ENCODE data around the gene S100A13. TPM values are rescaled to one million over a fixed set of nuclear protein-coding genes. Genes with fewer than 3 reads are reported as not detected.

Gene S100A13
- total and polyA plus RNA-seq, 9 of the 15 experiments (the other 6 are each of a cell fraction or from before 2014, with no cell fraction given): 41.9 to 129 (median 58.0) TPM

DNA sequence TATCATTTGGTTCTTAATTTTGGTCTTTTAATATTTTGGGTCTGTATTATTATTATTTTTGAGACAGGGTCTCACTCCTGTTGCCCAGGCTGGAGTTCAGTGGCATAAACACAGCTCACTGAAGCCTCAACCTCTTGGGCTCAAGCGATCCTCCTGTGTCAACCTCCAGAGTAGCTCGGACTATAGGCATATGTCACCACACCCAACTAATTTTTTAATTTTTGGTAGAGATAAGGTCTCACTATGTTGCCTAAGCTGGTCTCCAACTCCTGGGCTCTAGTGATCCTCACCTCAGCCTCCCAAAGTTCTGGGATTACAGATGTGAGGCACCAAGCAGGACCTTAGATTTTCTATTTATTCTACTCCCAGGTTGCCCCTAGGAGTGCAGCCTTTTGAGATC lies 46.2 kb upstream of the S100A13 start (continued):
- no peak for TF ChIP-seq ZNF398 (CRISPR knock-in tag; IDR thresholded peaks at IDR 0.05)
- TF ChIP-seq, protein P1, sequence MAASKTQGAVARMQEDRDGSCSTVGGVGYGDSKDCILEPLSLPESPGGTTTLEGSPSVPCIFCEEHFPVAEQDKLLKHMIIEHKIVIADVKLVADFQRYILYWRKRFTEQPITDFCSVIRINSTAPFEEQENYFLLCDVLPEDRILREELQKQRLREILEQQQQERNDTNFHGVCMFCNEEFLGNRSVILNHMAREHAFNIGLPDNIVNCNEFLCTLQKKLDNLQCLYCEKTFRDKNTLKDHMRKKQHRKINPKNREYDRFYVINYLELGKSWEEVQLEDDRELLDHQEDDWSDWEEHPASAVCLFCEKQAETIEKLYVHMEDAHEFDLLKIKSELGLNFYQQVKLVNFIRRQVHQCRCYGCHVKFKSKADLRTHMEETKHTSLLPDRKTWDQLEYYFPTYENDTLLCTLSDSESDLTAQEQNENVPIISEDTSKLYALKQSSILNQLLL (CRISPR knock-in tag; IDR thresholded peaks at IDR 0.05; ENCODE audit: borderline replicate concordance): no peak
- TF ChIP-seq PTRF (tag; IDR thresholded peaks at IDR 0.05): no peak
- TF ChIP-seq, protein P2, sequence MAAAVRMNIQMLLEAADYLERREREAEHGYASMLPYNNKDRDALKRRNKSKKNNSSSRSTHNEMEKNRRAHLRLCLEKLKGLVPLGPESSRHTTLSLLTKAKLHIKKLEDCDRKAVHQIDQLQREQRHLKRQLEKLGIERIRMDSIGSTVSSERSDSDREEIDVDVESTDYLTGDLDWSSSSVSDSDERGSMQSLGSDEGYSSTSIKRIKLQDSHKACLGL (CRISPR knock-in tag; IDR thresholded peaks at IDR 0.05; ENCODE audit: borderline replicate concordance, poor library complexity, severe bottlenecking): no peak
- no peak for TF ChIP-seq MAFK (IDR thresholded peaks at IDR 0.05; ENCODE audit: low read length)
- no peak for TF ChIP-seq TCF3 (CRISPR knock-in tag; IDR thresholded peaks at IDR 0.05)

Measured in K562 (cell line).